HUES64 (cell line): ENCODE results near the gene ASXL2.
"Not testable (repeated sequence)": the region's sequence is repeated elsewhere in the genome, so short reads cannot be mapped to it uniquely, and the experiment has no call there.

Experiments
- H3K27ac ChIP-seq: 2 replicates; pipeline ENCODE4 v1.7.0; 2013; ENCODE audit warnings: low read depth, low read length, inconsistent platforms
- H3K27me3 ChIP-seq: 2 replicates; pipeline ENCODE4 v1.6.1; 2013; ENCODE audit warnings: mild to moderate bottlenecking, low read length; ENCODE audit not compliant: insufficient read depth
- H3K36me3 ChIP-seq: 2 replicates; pipeline ENCODE4 v1.6.1; 2013; ENCODE audit warnings: mild to moderate bottlenecking, low read length; ENCODE audit not compliant: insufficient read depth
- H3K4me1 ChIP-seq: 2 replicates; pipeline ENCODE4 v1.6.1; 2013; ENCODE audit warnings: mild to moderate bottlenecking, low read length, moderate library complexity; ENCODE audit not compliant: insufficient read depth
- H3K4me3 ChIP-seq: 2 replicates; pipeline ENCODE4 v1.5.1; 2013; ENCODE audit warnings: mild to moderate bottlenecking, low read length, moderate library complexity
- H3K9ac ChIP-seq: 2 replicates; pipeline ENCODE4 v1.6.1; 2013; ENCODE audit warnings: mild to moderate bottlenecking, low read depth, low read length
- H3K9me3 ChIP-seq: 2 replicates; pipeline ENCODE4 v1.6.1; 2013; ENCODE audit warnings: low read depth, low read length; ENCODE audit not compliant: insufficient read depth
- WGBS: fragments of 150-250, 120-280 bp; methylation state at CpG from one replicate; pipeline ENCODE4 v1.1.7; 2013; ENCODE audit warnings: missing lambda C conversion rate; 5-methylcytosine and 5-hydroxymethylcytosine counted together

The ASXL2 gene

DNA sequence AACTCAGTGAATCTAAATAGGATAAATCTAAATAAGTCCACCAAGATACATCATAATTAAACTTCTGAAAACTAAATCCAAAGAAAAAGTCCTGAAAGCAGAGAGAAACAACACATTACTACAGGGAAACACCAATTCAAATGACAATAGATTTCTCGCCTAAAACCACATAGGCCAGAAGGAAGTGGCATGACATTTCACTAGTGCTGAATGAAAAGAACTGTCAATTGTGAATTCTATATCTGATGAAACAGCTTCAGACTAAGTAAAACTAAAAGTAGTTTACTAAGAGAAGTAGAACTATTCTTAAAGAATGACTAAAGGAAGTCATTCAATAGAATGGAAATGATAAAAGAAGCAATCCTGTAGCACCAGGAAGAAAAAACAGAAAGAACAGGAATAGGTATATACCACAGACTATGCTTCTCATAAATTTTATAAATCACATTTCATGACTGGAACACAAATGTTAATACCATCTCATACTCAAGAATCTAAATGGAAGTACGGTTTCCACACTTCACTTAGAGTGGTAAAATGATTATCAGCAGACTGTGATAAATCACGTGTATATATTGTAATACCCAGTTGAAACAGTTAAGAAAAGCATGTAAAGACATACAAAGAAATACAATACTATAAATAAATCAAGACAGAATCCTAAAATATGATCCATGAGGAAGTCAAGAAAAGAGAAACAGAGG is 46.4 kb downstream of the ASXL2 start:
- WGBS, result 88% methylated on average over 3 of the region's 3 CpGs
- Histone ChIP-seq H3K9ac (no peak overlapping the region), H3K9me3 (no peaks in the 10 kb centered on the region), H3K27ac (no peak overlapping the region), H3K27me3 (no peaks in the 10 kb centered on the region), H3K36me3 (peaks cover 19% of the 10 kb centered on the region), H3K4me1 (no peaks in the 10 kb centered on the region), H3K4me3 (no peak overlapping the region)

DNA sequence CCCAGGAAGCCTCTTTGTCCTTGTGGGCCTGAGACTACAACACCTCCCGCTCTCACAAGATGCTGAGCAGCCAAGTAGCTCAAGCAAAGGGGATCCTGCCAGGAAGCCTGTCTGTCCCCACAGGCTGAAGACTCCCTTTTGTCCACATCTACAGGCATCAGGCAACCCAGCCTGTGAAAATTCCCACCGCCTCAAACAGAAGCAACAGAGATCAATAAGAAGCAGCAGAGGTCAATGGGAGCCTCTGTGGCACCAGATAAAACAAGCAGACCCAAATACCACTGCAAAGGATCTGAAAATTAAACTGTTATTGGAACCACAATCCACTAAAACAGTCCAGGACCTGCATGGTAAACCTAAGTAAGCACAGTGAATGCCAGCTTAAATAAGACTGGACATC is 48.5 kb downstream of the ASXL2 start:
- Histone ChIP-seq H3K4me3 (no peak overlapping the region), H3K27ac (no peak overlapping the region), H3K9ac (no peak overlapping the region), H3K9me3 (no peaks in the 10 kb centered on the region), H3K27me3 (no peaks in the 10 kb centered on the region), H3K4me1 (peaks cover 4% of the 10 kb centered on the region; the same call in 1 of the 2 replicates), H3K36me3 (peaks cover 11% of the 10 kb centered on the region)
- 94% methylated on average over 2 of the region's 2 CpGs for WGBS

DNA sequence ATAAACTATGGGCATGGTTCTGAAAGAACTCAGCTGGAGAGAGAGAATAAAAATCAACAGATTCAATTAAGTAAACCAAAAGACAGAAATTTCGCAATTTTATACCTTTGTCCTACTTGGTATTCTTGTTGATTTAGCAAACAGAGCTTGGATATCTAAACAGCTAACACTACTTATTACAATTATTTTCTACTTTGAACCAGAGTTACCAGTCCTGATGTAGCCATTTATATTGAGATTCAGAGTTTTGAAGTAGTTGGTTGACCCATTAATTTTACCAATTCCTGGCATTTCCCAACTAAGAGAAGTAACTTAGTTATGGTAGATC is 48.9 kb downstream of the ASXL2 start:
- no peaks in the 10 kb centered on the region for H3K9me3 ChIP-seq
- WGBS, result no CpG with 5 or more reads among the region's 1 CpG
- H3K4me1 ChIP-seq, result peaks cover 4% of the 10 kb centered on the region; the same call in 1 of the 2 replicates
- H3K4me3 ChIP-seq, result no peak overlapping the region
- H3K9ac ChIP-seq, result no peak overlapping the region
- H3K27ac ChIP-seq, result no peak overlapping the region
- no peaks in the 10 kb centered on the region for H3K27me3 ChIP-seq
- H3K36me3 ChIP-seq, result peaks cover 9% of the 10 kb centered on the region

DNA sequence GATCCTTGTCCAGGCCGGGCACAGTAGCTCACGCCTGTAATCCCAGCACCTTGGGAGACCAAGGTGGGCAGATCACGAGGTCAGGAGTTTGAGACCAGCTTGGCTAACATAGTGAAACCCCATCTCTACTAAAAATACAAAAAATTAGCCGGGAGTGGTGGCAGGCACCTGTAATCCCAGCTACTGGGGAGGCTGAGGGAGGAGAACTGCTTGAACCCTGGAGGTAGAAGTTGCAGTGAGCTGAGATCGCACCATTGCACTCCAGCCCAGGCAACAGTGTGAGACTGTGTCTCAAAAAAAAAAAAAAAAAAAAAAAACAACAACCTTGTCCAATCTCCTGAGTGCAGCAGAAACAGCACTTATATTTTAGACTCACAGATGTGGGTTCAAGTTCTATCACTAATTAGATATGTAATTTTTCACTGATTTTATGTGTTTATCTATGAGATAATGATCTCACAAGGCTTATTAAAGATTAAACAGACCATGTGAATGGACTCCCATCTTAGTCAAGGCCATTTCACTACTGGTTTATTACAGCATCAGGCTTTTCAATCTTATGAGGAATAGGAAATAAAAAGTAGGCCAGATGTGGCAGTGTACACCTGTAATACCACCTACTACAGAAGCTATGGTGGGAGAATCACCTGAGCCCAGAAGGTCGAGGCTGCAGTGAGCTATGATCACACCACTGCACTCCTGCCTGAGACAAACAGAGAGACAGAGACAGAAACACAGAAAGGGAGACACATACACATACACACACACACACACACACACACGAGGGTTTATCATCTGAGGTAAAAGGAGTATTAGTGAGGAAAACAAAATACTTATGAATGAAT is 49.5 kb downstream of the ASXL2 start:
- not testable (repeated sequence) for H3K27me3 ChIP-seq, H3K4me3 ChIP-seq, H3K9me3 ChIP-seq, H3K36me3 ChIP-seq, H3K9ac ChIP-seq, H3K27ac ChIP-seq, H3K4me1 ChIP-seq
- 95% methylated on average over 6 of the region's 7 CpGs for WGBS

DNA sequence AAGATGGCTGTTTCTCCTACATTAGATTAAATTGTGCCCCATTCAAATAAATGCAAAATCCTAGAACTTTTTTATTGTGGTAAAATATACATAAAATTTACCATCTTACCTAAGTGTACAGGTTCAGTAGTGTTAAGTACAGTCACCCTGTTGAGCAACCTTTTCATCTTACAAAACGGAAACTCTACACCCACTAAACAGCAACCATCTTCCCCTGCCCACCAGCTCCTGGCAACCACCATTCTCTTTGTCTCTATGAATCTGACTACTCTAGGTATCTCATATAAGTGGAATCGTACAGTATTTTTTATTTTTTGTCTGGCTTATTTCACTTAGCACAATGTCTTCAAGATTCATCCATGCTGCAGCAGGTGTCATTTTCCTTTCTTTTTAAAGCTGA is 53.0 kb downstream of the ASXL2 start:
- Histone ChIP-seq H3K4me1 (peaks cover 4% of the 10 kb centered on the region; the same call in 1 of the 2 replicates), H3K9me3 (no peaks in the 10 kb centered on the region), H3K27me3 (no peaks in the 10 kb centered on the region), H3K9ac (no peak overlapping the region), H3K36me3 (no peaks in the 10 kb centered on the region), H3K4me3 (no peak overlapping the region), H3K27ac (no peak overlapping the region)
- 98% methylated on average over 2 of the region's 2 CpGs for WGBS

DNA sequence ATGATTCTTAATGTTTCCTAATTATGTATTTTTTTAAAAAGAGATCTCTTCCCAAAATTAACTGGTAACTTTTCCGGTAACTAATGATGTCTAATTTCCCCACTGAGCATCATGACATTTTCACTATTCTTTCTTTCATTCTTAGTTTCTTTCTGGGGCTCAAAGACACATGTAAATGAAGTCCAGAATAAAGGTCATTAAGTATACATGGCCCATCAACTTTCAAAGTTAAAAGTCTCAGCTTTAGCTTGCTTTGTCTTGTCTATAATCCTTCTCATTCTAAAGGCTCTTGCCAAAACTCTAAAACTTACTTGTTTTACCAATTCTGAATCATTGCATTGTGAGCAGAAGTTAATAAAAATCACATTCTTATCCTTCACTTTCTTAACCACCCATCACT is 53.6 kb downstream of the ASXL2 start:
- Histone ChIP-seq H3K4me3 (no peak overlapping the region), H3K27me3 (no peaks in the 10 kb centered on the region), H3K27ac (no peak overlapping the region), H3K9me3 (no peaks in the 10 kb centered on the region), H3K36me3 (no peaks in the 10 kb centered on the region), H3K4me1 (peaks cover 4% of the 10 kb centered on the region; the same call in 1 of the 2 replicates), H3K9ac (no peak overlapping the region)
- 100% methylated on average over 1 of the region's 1 CpG for WGBS

DNA sequence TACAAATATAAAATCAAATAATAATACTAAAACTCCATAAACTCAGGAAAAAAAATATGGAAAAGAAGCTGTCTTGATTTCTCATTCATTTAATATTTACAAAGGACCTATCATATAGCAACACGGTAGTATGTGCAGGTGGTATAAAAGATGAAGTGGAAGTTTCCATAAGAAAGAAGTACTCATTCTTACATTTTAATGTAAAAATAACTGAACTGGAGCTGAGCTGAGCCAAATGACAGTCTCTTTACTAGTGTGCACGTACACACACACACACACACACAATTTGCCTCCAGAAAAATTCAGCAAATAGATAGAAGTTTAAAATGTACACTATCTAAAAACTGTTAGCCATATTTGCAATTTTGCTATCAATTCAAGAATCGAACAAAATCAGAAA is 54.1 kb downstream of the ASXL2 start:
- WGBS, result 83% methylated on average over 2 of the region's 3 CpGs
- peaks cover 4% of the 10 kb centered on the region; the same call in 1 of the 2 replicates for H3K4me1 ChIP-seq
- no peaks in the 10 kb centered on the region for H3K27me3 ChIP-seq
- H3K36me3 ChIP-seq, result 0 out of 2 replicates have a peak, but pooled peaks cover 2% of the 10 kb centered on the region
- H3K4me3 ChIP-seq, result no peak overlapping the region
- no peak overlapping the region for H3K9ac ChIP-seq
- H3K27ac ChIP-seq, result no peak overlapping the region
- no peaks in the 10 kb centered on the region for H3K9me3 ChIP-seq

DNA sequence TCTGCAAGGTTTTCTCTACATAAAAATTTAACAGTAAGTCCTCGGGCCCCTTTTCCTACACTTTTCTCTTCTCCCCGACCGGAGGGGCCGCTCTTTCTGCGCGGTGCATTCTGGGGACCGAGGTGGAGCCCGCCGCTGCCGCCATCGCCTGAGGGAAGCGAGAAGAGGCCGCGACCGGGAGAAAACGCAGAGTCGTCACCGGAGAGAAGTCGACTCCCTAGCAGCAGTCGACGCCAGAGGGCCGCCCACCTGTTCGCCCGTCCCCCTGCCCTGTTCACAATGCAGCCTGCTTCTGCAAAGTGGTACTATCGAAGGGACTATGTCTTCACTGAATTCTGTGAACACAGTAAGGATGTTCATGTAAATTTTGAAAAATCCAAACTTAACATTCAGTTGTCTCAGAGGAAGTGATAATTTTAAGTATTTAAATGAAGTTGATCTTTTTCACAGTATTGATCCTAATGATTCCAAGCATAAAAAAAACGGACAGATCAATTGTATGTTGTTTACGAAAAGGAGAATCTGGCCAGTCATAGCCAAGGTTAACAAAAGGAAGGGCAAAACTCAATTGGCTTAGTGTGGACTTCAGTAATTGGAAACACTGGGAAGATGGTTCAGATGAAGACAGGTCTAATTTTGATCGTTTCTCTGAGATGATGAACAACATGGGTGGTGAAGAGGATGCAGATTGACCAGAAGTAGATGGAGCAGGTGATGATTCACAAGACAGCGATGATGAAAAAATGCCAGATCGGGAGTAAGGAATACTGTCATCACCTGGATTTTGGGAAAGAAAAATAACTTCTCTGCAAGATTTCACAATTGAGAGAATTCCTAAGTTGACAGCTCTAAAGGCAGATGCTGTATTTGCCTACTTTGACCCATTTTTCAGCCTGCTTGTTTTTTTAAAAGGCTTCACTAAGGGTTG is 55.8 kb downstream of the ASXL2 start:
- no peak overlapping the region for H3K4me3 ChIP-seq

DNA sequence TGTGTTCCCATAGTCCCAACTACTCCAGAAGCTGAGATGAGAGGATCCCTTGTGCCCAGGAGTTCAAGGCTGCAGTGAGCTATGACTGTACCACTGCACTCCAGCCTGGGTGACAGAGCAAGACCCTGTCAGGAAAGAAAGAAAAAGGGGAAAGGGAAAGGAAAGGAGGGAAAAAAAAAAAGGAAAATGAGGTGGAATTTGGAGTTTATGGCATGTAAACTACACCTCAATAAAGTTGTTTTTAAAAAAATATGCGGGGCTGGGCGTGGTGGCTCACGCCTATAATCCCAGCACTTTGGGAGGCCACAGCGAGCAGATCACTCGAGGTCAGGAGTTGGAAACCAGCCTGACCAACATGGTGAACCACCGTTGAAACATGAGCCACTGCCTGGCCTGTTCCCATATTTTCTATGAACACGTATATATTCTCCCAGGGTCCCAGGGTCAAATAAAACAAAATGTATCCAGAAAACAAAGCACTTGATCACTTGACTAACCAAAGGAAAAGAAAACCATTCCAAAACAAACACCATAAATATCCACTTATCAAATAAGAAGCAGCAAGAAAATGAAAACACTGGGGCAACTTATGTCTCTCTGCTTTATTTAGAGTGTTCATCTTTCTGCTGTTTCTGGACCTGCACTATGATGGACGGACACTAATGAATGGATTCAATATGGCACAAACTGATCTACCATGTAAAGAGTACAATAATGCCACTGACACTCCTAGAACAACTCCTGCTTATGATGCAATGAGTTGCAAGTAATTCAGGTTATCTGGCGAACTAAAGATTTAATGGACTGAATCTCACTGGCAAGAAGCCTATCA is 56.8 kb downstream of the ASXL2 start:
- 0 out of 2 replicates have a peak, but pooled peaks cover 3% of the 10 kb centered on the region for H3K36me3 ChIP-seq
- peaks cover 15% of the 10 kb centered on the region for H3K4me1 ChIP-seq
- H3K27ac ChIP-seq, result no peak overlapping the region
- no peak overlapping the region for H3K9ac ChIP-seq
- WGBS, result 95% methylated on average over 9 of the region's 9 CpGs
- no peak overlapping the region for H3K4me3 ChIP-seq
- H3K9me3 ChIP-seq, result no peaks in the 10 kb centered on the region
- no peaks in the 10 kb centered on the region for H3K27me3 ChIP-seq

More for the DNA sequence above, 55.8 kb downstream of the ASXL2 start:
- Histone ChIP-seq H3K9ac (no peak overlapping the region), H3K4me1 (peaks cover 10% of the 10 kb centered on the region), H3K9me3 (no peaks in the 10 kb centered on the region), H3K27me3 (no peaks in the 10 kb centered on the region), H3K27ac (no peak overlapping the region), H3K36me3 (0 out of 2 replicates have a peak, but pooled peaks cover 3% of the 10 kb centered on the region)
- 95% methylated on average over 30 of the region's 30 CpGs for WGBS

DNA sequence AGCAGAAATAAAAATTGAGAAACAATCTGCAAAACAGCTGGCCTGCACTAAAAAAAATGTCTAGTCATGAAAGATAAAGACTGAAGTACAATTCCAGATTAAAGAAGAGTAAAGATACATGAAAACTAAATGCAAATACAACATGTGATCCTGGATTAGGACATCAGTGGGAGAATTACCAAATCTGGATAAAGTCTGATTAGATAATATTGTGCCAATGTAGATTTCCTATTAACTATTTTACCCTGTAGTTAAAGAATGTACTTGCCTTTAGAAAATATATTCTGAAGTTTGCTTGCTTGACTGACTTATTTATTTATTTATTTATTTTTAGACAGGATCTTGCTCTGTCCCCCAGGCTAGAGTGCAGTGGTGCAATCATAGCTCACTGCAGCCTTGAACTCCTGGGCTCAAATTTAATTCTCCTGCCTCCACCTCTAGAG is 58.7 kb downstream of the ASXL2 start:
- Histone ChIP-seq H3K27ac (no peak overlapping the region), H3K9ac (no peak overlapping the region), H3K9me3 (no peaks in the 10 kb centered on the region), H3K4me3 (no peak overlapping the region), H3K4me1 (peaks cover 11% of the 10 kb centered on the region), H3K36me3 (0 out of 2 replicates have a peak, but pooled peaks cover 3% of the 10 kb centered on the region), H3K27me3 (no peaks in the 10 kb centered on the region)
